ENCODE measurements around the gene SLC6A13.

SLC6A13 gene

DNA sequence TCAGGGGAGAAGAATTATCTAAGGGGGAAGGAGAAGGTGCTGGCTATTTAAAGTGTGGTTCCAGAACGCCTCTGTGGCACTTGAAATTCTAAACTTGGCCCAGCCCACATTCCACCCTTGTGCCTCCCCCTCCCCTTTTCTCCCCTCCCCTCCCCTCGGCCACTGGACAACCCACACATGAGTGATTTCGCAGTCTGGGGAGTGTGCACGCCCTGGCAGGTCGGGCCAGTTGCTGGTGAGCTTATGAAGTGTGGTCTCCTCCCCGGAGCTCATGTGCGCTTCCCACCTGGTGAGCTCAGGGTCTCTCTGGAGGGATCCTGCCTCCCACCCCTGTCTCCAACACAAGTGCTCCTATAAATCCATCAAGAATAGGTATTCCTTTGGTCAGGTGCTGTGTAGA is at the start of gene SLC6A13:
Gene SLC6A13 (minus strand): TSS at position 20 of the 400 bp plus-strand sequence. CDS start 2,784 bp downstream, outside the sequence.
- ATAC-seq = no peak
- no peak for TF ChIP-seq SNAI2 (CRISPR knock-in tag; IDR thresholded peaks at IDR 0.05)
- TF ChIP-seq, protein P1, sequence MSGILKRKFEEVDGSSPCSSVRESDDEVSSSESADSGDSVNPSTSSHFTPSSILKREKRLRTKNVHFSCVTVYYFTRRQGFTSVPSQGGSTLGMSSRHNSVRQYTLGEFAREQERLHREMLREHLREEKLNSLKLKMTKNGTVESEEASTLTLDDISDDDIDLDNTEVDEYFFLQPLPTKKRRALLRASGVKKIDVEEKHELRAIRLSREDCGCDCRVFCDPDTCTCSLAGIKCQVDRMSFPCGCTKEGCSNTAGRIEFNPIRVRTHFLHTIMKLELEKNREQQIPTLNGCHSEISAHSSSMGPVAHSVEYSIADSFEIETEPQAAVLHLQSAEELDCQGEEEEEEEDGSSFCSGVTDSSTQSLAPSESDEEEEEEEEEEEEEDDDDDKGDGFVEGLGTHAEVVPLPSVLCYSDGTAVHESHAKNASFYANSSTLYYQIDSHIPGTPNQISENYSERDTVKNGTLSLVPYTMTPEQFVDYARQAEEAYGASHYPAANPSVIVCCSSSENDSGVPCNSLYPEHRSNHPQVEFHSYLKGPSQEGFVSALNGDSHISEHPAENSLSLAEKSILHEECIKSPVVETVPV (CRISPR knock-in tag; IDR thresholded peaks at IDR 0.05) = no peak
- no peak for TF ChIP-seq ARNTL (CRISPR knock-in tag; IDR thresholded peaks at IDR 0.05; ENCODE audit: borderline replicate concordance, low read depth)
- no peak for TF ChIP-seq ESRRG (CRISPR knock-in tag; IDR thresholded peaks at IDR 0.05)
- TF ChIP-seq RARB (CRISPR knock-in tag; IDR thresholded peaks at IDR 0.05) = no peak
- TF ChIP-seq PPARA (CRISPR knock-in tag; IDR thresholded peaks at IDR 0.05; ENCODE audit: borderline replicate concordance) = no peak
- no peak for TF ChIP-seq PATZ1 (CRISPR knock-in tag; IDR thresholded peaks at IDR 0.05; ENCODE audit: borderline replicate concordance)

- TF ChIP-seq ZFP30 (CRISPR knock-in tag; IDR thresholded peaks at IDR 0.05) = no peak
- TF ChIP-seq ZNF8 (CRISPR knock-in tag; IDR thresholded peaks at IDR 0.05) = no peak
- no peak for TF ChIP-seq CSDC2 (CRISPR knock-in tag; IDR thresholded peaks at IDR 0.05)
- TF ChIP-seq, protein P1 (CRISPR knock-in tag; IDR thresholded peaks at IDR 0.05) = no peak
- no peak for ATAC-seq
Observed at GRCh38 chr12:308511-308910, 45.9 kb upstream of the SLC6A13 start.

DNA sequence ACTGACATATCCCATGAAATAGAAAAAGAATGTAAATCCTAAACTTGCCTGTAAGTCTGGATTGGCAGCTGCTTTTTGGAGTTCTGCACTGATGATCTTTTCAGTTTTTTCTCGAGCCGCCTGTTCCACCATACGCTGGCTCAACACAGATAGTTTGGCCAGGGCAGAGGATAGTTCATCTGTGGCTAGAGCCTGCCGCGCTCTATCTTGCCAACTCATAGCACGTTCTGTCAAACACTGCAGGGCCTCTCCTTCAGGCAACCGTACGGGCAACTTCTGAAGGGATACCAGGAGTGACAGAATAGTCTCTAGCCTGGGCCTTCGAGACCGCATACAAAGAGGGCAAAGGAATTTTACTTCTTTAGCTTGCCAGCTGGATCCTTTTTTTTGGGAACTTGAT is 44.8 kb upstream of the SLC6A13 start:
- TF ChIP-seq PATZ1 (CRISPR knock-in tag; IDR thresholded peaks at IDR 0.05; ENCODE audit: borderline replicate concordance) (no peak), ESRRG (CRISPR knock-in tag; IDR thresholded peaks at IDR 0.05) (no peak), ISL1 (CRISPR knock-in tag; IDR thresholded peaks at IDR 0.05) (no peak), BACH2 (CRISPR knock-in tag; IDR thresholded peaks at IDR 0.05; ENCODE audit: borderline replicate concordance) (no peak), TCF4 (CRISPR knock-in tag; IDR thresholded peaks at IDR 0.05; ENCODE audit: borderline replicate concordance) (no peak), ZNF70 (CRISPR knock-in tag; IDR thresholded peaks at IDR 0.05) (no peak), CSDC2 (CRISPR knock-in tag; IDR thresholded peaks at IDR 0.05) (no peak), ARNTL (CRISPR knock-in tag; IDR thresholded peaks at IDR 0.05; ENCODE audit: borderline replicate concordance, low read depth) (no peak), GLIS3 (CRISPR knock-in tag; IDR thresholded peaks at IDR 0.05) (no peak)
- TF ChIP-seq, protein P2, sequence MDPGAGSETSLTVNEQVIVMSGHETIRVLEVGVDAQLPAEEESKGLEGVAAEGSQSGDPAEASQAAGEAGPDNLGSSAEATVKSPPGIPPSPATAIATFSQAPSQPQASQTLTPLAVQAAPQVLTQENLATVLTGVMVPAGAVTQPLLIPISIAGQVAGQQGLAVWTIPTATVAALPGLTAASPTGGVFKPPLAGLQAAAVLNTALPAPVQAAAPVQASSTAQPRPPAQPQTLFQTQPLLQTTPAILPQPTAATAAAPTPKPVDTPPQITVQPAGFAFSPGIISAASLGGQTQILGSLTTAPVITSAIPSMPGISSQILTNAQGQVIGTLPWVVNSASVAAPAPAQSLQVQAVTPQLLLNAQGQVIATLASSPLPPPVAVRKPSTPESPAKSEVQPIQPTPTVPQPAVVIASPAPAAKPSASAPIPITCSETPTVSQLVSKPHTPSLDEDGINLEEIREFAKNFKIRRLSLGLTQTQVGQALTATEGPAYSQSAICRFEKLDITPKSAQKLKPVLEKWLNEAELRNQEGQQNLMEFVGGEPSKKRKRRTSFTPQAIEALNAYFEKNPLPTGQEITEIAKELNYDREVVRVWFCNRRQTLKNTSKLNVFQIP (CRISPR knock-in tag; IDR thresholded peaks at IDR 0.05; ENCODE audit: borderline replicate concordance, low read depth) = no peak
- TF ChIP-seq, protein P3, sequence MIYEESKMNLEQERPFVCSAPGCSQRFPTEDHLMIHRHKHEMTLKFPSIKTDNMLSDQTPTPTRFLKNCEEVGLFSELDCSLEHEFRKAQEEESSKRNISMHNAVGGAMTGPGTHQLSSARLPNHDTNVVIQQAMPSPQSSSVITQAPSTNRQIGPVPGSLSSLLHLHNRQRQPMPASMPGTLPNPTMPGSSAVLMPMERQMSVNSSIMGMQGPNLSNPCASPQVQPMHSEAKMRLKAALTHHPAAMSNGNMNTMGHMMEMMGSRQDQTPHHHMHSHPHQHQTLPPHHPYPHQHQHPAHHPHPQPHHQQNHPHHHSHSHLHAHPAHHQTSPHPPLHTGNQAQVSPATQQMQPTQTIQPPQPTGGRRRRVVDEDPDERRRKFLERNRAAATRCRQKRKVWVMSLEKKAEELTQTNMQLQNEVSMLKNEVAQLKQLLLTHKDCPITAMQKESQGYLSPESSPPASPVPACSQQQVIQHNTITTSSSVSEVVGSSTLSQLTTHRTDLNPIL (CRISPR knock-in tag; IDR thresholded peaks at IDR 0.05; ENCODE audit: low read depth) = no peak
- no peak for ATAC-seq

DNA sequence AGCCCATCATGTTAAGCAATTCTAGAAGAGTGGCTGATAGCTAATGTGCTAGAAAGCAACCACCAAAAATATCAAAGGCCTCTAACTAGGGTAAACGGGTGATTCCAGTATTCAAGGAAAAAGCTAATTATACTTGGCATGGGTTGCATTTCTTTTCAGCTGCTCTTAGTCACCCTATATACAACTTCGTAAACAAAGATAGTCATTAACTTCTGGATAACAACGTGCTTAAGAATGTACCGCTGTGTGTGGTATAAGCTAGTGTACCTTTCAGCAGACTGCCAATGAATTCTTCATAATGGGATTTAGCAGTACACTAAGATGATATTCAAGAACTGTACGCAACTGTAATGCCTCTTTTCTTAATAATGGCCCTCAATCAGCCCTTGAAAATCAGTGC is 42.2 kb upstream of the SLC6A13 start:
- ATAC-seq = no peak
- TF ChIP-seq GLIS3 (CRISPR knock-in tag; IDR thresholded peaks at IDR 0.05) (no peak), ISL1 (CRISPR knock-in tag; IDR thresholded peaks at IDR 0.05) (no peak), TOX (CRISPR knock-in tag; IDR thresholded peaks at IDR 0.05; ENCODE audit: borderline replicate concordance) (no peak), PATZ1 (CRISPR knock-in tag; IDR thresholded peaks at IDR 0.05; ENCODE audit: borderline replicate concordance) (no peak), ESRRG (CRISPR knock-in tag; IDR thresholded peaks at IDR 0.05) (no peak), SNAI2 (CRISPR knock-in tag; IDR thresholded peaks at IDR 0.05) (no peak)
- TF ChIP-seq, protein P1 (CRISPR knock-in tag; IDR thresholded peaks at IDR 0.05) = no peak
- TF ChIP-seq, protein P2 (CRISPR knock-in tag; IDR thresholded peaks at IDR 0.05; ENCODE audit: borderline replicate concordance, low read depth) = no peak

Measured in SK-N-SH treated with all-trans-retinoic acid at 6 μM for 48 hours (cell line).